ENCODE data around the gene FIBP. TPM values are rescaled to one million over a fixed set of nuclear protein-coding genes. Genes with fewer than 3 reads are reported as not detected.
A peak's percentile ranks its signal among the peaks of the same experiment; 100 is the strongest.

The FIBP gene
- total and polyA plus RNA-seq, 2 of the 8 experiments (the other 6 are each of a cell fraction or from before 2014, with no cell fraction given) = 74.3 to 173 TPM

GRCh38 chr11:65868076-65868667 lies 20.1 kb downstream of the FIBP start (continued):
- TF ChIP-seq YY1 (IDR thresholded peaks at IDR 0.05; ENCODE audit: low read depth, low read length) = peak; percentile 8; the same call in 1 of the 2 replicates
